Naive thymus-derived CD4-positive, alpha-beta T cell (primary cell): ENCODE results near the gene TBX2. TPM values are rescaled to one million over a fixed set of nuclear protein-coding genes. Genes with fewer than 3 reads are reported as not detected.
"Not testable (repeated sequence)": the region's sequence is repeated elsewhere in the genome, so short reads cannot be mapped to it uniquely, and the experiment has no call there.

Experiments used
- ATAC-seq: fragments of 150-1000 bp; cut with Tn5 transposase; 2 replicates; pipeline ENCODE4 v1.10.0; 2021; ENCODE audit warnings: mild to moderate bottlenecking, moderate library complexity
- CTCF ChIA-PET: fragments of 350-600 bp; sonication (Branson Sonifier 250); formaldehyde crosslinking; loops from one replicate; lab custom pipeline; 2021; ENCODE audit warnings: antibody characterized with exemption; lab: Charles Lee
- POLR2A ChIA-PET: fragments of 350-600 bp; sonication (Branson Sonifier 250); formaldehyde crosslinking; loops from one replicate; lab custom pipeline; 2021; ENCODE audit warnings: antibody characterized with exemption, inconsistent platforms; lab: Charles Lee
- DNase-seq, 9 donors: peaks; one replicate each; pipeline versions ENCODE4 v3.0.0 to v3.0.0-alpha.2; 2020 to 2022; ENCODE audit warnings: mixed read lengths in 1 of 9
- H3K27ac ChIP-seq: one replicate; pipeline ENCODE4 v1.7.0; 2013; ENCODE audit warnings: mild to moderate bottlenecking, low read depth, low read length, moderate library complexity
- H3K27me3 ChIP-seq, 2 donors: one replicate each; pipeline ENCODE4 v1.7.0; 2013; ENCODE audit warnings: low read length in 2 of 2, mild to moderate bottlenecking in 2 of 2, moderate library complexity in 2 of 2; ENCODE audit not compliant: control insufficient read depth in 2 of 2, insufficient read depth in 2 of 2
- H3K36me3 ChIP-seq, 3 experiments: 1 replicate in 2 of 3; 2 replicates in 1 of 3; pipeline ENCODE4 v1.7.0; 2013; ENCODE audit warnings: low read length in 3 of 3, mild to moderate bottlenecking in 3 of 3, moderate library complexity in 1 of 3; ENCODE audit not compliant: insufficient read depth in 3 of 3, control insufficient read depth in 2 of 3
- H3K4me1 ChIP-seq, 2 donors: one replicate each; pipeline ENCODE4 v1.7.0; 2013; ENCODE audit warnings: low read length in 2 of 2, mild to moderate bottlenecking in 2 of 2, moderate library complexity in 1 of 2; ENCODE audit not compliant: control insufficient read depth in 2 of 2, insufficient read depth in 2 of 2
- H3K4me3 ChIP-seq: 2 replicates; pipeline ENCODE4 v1.7.0; 2013; ENCODE audit warnings: mild to moderate bottlenecking, low read length
- H3K9me3 ChIP-seq, 3 experiments: 1 replicate in 2 of 3; 2 replicates in 1 of 3; pipeline ENCODE4 v1.7.0; 2013; ENCODE audit warnings: low read length in 3 of 3; ENCODE audit not compliant: control insufficient read depth in 2 of 3
- H3K27ac Mint-ChIP-seq, 9 donors: one replicate each; pipeline ENCODE4 v1.8.0; 2020 to 2022; ENCODE audit warnings: mixed read lengths in 9 of 9, mild to moderate bottlenecking in 8 of 9, moderate library complexity in 5 of 9, inconsistent platforms in 2 of 9
- H3K27me3 Mint-ChIP-seq, 5 donors: one replicate each; pipeline ENCODE4 v1.8.0; 2021 to 2022; ENCODE audit warnings: mixed read lengths in 5 of 5, mild to moderate bottlenecking in 1 of 5
- H3K36me3 Mint-ChIP-seq, 5 donors: one replicate each; pipeline ENCODE4 v1.8.0; 2020 to 2022; ENCODE audit warnings: mixed read lengths in 5 of 5, mild to moderate bottlenecking in 3 of 5, inconsistent platforms in 1 of 5
- H3K4me1 Mint-ChIP-seq, 7 donors: one replicate each; pipeline ENCODE4 v1.8.0; 2020 to 2022; ENCODE audit warnings: mixed read lengths in 7 of 7, mild to moderate bottlenecking in 3 of 7, inconsistent platforms in 1 of 7
- H3K4me3 Mint-ChIP-seq, 10 donors: one replicate each; pipeline ENCODE4 v1.8.0; 2020 to 2022; ENCODE audit warnings: mild to moderate bottlenecking in 10 of 10, mixed read lengths in 10 of 10, moderate library complexity in 6 of 10, inconsistent platforms in 2 of 10
- H3K9me3 Mint-ChIP-seq, 11 donors: one replicate each; pipeline ENCODE4 v1.8.0; 2020 to 2022; ENCODE audit warnings: mixed read lengths in 11 of 11, mild to moderate bottlenecking in 4 of 11, inconsistent platforms in 1 of 11, moderate library complexity in 1 of 11
- intact Hi-C, 2 donors: fragments of 100-400 bp; cut with micrococcal nuclease; formaldehyde crosslinking; loops; one replicate each; pipeline ENCODE4 v1.15.1; 2023
- polyA plus RNA-seq, 2 donors: library from polyadenylated mRNA; unstranded; fragments of 300-500 nt; fragmentation: Illumina TruSeq; gene quantifications; one replicate each; pipeline ENCODE4 v1.2.3, GENCODE V29; 2021
- total RNA-seq, 6 experiments: library from RNA in 5 of 6; stranded (reverse) in 5 of 6; gene quantifications; 1 replicate in 5 of 6; 2 replicates in 1 of 6; pipeline ENCODE4 v1.2.3 and lab custom pipeline; 2021 to 2026

The TBX2 gene
- total and polyA plus RNA-seq, 7 experiments from 2014 or later: not detected

DNA sequence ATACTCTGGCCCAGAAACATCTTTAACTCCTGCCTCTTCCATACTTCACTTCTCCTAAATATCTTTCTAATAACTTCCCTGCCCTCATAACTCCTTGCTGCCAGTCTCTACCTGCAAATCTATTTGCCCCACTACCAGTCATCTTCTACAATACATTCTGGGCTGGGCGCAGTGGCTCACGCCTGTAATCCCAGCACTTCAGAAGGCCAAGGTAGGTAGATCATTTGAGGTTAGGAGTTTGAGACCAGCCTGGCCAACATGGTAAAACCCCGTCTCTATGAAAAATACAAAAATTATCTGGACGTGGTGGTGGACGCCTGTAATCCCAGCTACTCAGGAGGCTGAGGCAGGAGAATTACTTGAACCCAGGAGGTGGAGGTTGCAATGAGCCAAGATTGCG lies 41.9 kb downstream of the TBX2 start:
- Mint-ChIP-seq H3K27me3 (peaks cover 48 to 85% (median 64%) of the 10 kb centered on the region in 5 donors), H3K36me3 (peaks cover 0 to 35% (median 8%) of the 10 kb centered on the region in 5 donors), H3K9me3 (peaks cover 11 to 39% (median 22%) of the 10 kb centered on the region in 11 donors)
- H3K4me3 Mint-ChIP-seq, H3K27ac ChIP-seq, CTCF ChIA-PET, H3K27me3 ChIP-seq, POLR2A ChIA-PET, H3K4me1 Mint-ChIP-seq, H3K4me3 ChIP-seq, intact Hi-C loops, H3K9me3 ChIP-seq, H3K27ac Mint-ChIP-seq, DNase-seq, H3K36me3 ChIP-seq, H3K4me1 ChIP-seq, ATAC-seq: not testable (repeated sequence)

DNA sequence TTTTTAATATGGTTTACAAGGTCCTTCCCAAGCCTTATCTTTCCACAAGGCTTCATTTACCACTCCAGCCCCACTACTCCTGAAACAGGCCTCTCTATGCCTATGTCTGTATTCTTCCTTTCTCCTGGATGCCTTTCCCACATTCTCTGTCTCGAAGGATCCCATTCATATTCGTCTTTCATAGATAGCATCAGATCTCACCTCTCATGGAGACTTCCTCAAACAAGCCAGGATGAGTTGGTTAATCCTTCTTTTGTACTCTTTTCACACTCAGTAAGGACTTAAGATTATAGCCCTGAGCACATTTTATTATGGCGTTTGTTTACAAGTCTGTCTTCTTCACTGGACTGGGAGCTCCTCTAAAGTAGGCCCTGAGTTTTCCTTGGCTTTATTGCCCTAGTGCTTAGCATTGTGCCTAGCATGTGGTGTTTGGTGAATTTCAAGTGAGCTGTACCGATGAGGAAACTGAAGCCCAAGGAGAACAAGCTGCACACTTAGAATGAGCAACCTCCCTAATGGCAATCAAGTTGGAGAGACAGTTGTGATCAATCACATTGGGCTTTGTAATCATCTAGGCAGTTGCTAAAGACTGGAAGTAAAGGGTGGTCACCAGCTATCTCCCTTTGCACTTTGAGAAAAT lies 42.6 kb downstream of the TBX2 start:
- Histone ChIP-seq H3K4me3 (no peak overlapping the region), H3K27ac (no peak overlapping the region), H3K4me1 (no peaks in the 10 kb centered on the region), H3K9me3 (no peaks in the 10 kb centered on the region), H3K27me3 (peaks cover 0 to 5% of the 10 kb centered on the region in 2 donors), H3K36me3 (no peaks in the 10 kb centered on the region)
- Mint-ChIP-seq H3K36me3 (peaks cover 0 to 32% (median 5%) of the 10 kb centered on the region in 5 donors), H3K4me1 (peaks cover 0 to 4% (median 0%) of the 10 kb centered on the region in 7 donors), H3K4me3 (no peak overlapping the region), H3K27ac (no peak overlapping the region), H3K9me3 (peaks cover 7 to 33% (median 20%) of the 10 kb centered on the region in 11 donors), H3K27me3 (peaks cover 51 to 81% (median 59%) of the 10 kb centered on the region in 5 donors)
- ChIA-PET CTCF (interaction anchor here (0.6 kb wide), 1 partner anchor 487 kb away, joined by 4 read pairs; no protein-coding TSS in a partner anchor), POLR2A (no interaction called here)
- no peak for ATAC-seq
- intact Hi-C loops: no loop called here
- no peak for DNase-seq

- DNase-seq (no peak), ATAC-seq (no peak)
- H3K36me3 Mint-ChIP-seq: peaks cover 0 to 25% (median 4%) of the 10 kb centered on the region in 5 donors
- intact Hi-C loops: no loop called here
- H3K4me3 Mint-ChIP-seq: no peak overlapping the region
- H3K27me3 ChIP-seq: peaks cover 0 to 5% of the 10 kb centered on the region in 2 donors
- ChIA-PET POLR2A (no interaction called here), CTCF (interaction anchor here (0.6 kb wide), 1 partner anchor 488 kb away, joined by 4 read pairs; no protein-coding TSS in a partner anchor)
- H3K27me3 Mint-ChIP-seq: peaks cover 53 to 81% (median 56%) of the 10 kb centered on the region in 5 donors
- no peaks in the 10 kb centered on the region for H3K4me1 ChIP-seq
- H3K4me3 ChIP-seq: no peak overlapping the region
- no peak overlapping the region for H3K27ac Mint-ChIP-seq
- no peak overlapping the region for H3K27ac ChIP-seq
- no peaks in the 10 kb centered on the region for H3K36me3 ChIP-seq
- H3K9me3 Mint-ChIP-seq: peaks cover 3 to 25% (median 15%) of the 10 kb centered on the region in 11 donors
- peaks cover 0 to 4% (median 0%) of the 10 kb centered on the region in 7 donors for H3K4me1 Mint-ChIP-seq
- H3K9me3 ChIP-seq: no peaks in the 10 kb centered on the region
Observed at GRCh38 chr17:61442878-61443474, 43.3 kb downstream of the TBX2 start.

- POLR2A ChIA-PET: interaction anchor here (0.5 kb wide), 1 partner anchor 11 kb away, joined by 3 read pairs; no protein-coding TSS in a partner anchor
- Mint-ChIP-seq H3K4me1 (peaks cover 0 to 4% (median 0%) of the 10 kb centered on the region in 7 donors), H3K4me3 (no peak overlapping the region), H3K27me3 (peaks cover 56 to 83% (median 56%) of the 10 kb centered on the region in 5 donors), H3K36me3 (peaks cover 0 to 23% (median 4%) of the 10 kb centered on the region in 5 donors), H3K9me3 (peaks cover 2 to 22% (median 15%) of the 10 kb centered on the region in 11 donors), H3K27ac (no peak overlapping the region)
- H3K9me3 ChIP-seq: no peaks in the 10 kb centered on the region
- DNase-seq: no peak
- no peaks in the 10 kb centered on the region for H3K4me1 ChIP-seq
- no peak overlapping the region for H3K27ac ChIP-seq
- H3K36me3 ChIP-seq: no peaks in the 10 kb centered on the region
- intact Hi-C loops: no loop called here
- H3K27me3 ChIP-seq: peaks cover 0 to 5% of the 10 kb centered on the region in 2 donors
- CTCF ChIA-PET: no interaction called here
- no peak overlapping the region for H3K4me3 ChIP-seq
- ATAC-seq: no peak
Observed at GRCh38 chr17:61443475-61443882, 43.8 kb downstream of the TBX2 start.

GRCh38 chr17:61444075-61444474 lies 44.4 kb downstream of the TBX2 start:
- H3K9me3 Mint-ChIP-seq: peaks cover under 1 to 19% (median 12%) of the 10 kb centered on the region in 11 donors

GRCh38 chr17:61444831-61445230 lies 45.2 kb downstream of the TBX2 start:
- POLR2A ChIA-PET: no interaction called here
- peaks cover 0 to 4% of the 10 kb centered on the region in 2 donors for H3K27me3 ChIP-seq
- intact Hi-C loops: no loop called here

More at GRCh38 chr17:61444075-61444474, 44.4 kb downstream of the TBX2 start:
- Mint-ChIP-seq H3K36me3 (peaks cover 0 to 23% (median 4%) of the 10 kb centered on the region in 5 donors), H3K27ac (no peak overlapping the region), H3K27me3 (peaks cover 54 to 79% (median 59%) of the 10 kb centered on the region in 5 donors), H3K4me1 (peaks cover 0 to 4% (median 0%) of the 10 kb centered on the region in 7 donors), H3K4me3 (no peak overlapping the region)
- intact Hi-C loops: no loop called here
- Histone ChIP-seq H3K4me1 (no peaks in the 10 kb centered on the region), H3K4me3 (no peak overlapping the region), H3K27me3 (peaks cover 0 to 5% of the 10 kb centered on the region in 2 donors), H3K27ac (no peak overlapping the region), H3K36me3 (no peaks in the 10 kb centered on the region), H3K9me3 (no peaks in the 10 kb centered on the region)
- DNase-seq: no peak
- ATAC-seq: no peak
- CTCF ChIA-PET: no interaction called here
- POLR2A ChIA-PET: no interaction called here

More at GRCh38 chr17:61444831-61445230, 45.2 kb downstream of the TBX2 start:
- H3K4me3 ChIP-seq: no peak overlapping the region
- H3K4me1 Mint-ChIP-seq: peaks cover 0 to 4% (median 0%) of the 10 kb centered on the region in 7 donors
- H3K9me3 ChIP-seq: no peaks in the 10 kb centered on the region
- H3K36me3 Mint-ChIP-seq: peaks cover 0 to 21% (median 4%) of the 10 kb centered on the region in 5 donors
- no peak overlapping the region for H3K27ac ChIP-seq
- CTCF ChIA-PET: no interaction called here
- H3K4me1 ChIP-seq: no peaks in the 10 kb centered on the region
- H3K36me3 ChIP-seq: no peaks in the 10 kb centered on the region
- peaks cover 0 to 12% (median 7%) of the 10 kb centered on the region in 11 donors for H3K9me3 Mint-ChIP-seq
- DNase-seq (no peak), ATAC-seq (no peak)
- H3K27me3 Mint-ChIP-seq: peaks cover 55 to 79% (median 64%) of the 10 kb centered on the region in 5 donors
- no peak overlapping the region for H3K4me3 Mint-ChIP-seq
- H3K27ac Mint-ChIP-seq: peak overlapping the region in 1 of 9 donors; percentile 24
